NCI-H1092 treated with DMSO at 0.1 percent for 48 hours (cell line): Measurements from ENCODE around the gene RFC4.

Source experiments
- DNase-seq: peaks from one replicate; lab custom pipeline; 2025; lab: John Stamatoyannopoulos, UW

The RFC4 gene

DNA sequence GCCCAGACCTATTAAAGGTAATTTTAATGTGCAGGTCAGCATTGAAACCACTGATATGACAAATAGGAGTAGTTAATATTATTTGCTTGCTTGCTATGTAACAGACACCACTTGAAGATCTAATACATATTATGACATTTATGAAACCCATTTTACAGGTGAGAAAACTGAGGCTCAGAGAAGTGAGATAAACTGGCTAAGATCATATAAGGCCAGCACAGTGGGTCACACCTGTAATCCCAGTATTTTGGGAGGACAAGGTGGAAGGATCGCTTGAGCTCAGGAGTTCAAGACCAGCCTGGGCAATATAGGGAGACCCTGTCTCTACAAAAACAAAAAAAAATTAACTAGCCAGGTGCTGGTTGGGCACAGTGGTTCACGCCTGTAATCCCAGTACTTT lies 56.0 kb downstream of the RFC4 start:
- no peak for DNase-seq

- no peak for DNase-seq
Measured at GRCh38 chr3:186746008-186746407, 60.3 kb downstream of the RFC4 start.

DNA sequence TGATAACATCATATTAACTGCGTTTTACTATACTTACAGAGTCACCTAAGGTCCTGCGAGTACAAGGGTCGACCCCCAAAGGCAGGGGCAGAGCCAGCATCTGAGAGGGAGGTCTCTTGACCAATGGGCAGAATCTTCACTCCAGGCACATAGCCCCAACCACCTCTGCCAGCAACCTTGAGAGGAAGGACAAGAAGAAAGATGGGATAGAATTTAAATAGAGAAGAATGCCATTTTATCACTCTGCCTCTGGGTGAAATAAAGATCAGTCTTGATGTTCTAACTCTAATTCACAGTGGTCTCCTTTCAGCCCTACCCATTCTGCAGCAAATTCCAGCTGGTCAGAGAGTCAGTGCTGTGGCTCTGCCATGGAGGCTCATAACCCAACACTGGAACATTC lies 62.6 kb downstream of the RFC4 start:
- DNase-seq = no peak

- no peak for DNase-seq
Measured at GRCh38 chr3:186742618-186743380, 63.5 kb downstream of the RFC4 start.
